Calu3 (cell line): ENCODE results near the gene TRIM67. TPM values are rescaled to one million over a fixed set of nuclear protein-coding genes. Genes with fewer than 3 reads are reported as not detected.
"Not testable (repeated sequence)": the region's sequence is repeated elsewhere in the genome, so short reads cannot be mapped to it uniquely, and the experiment has no call there.

Experiments
- BruUV-seq: library from RNA; stranded (reverse); fragments of 400-500 nt; replicated peaks from 2 replicates; lab custom pipeline; 2021; lab: Mats Ljungman, UMichigan
- CTCF ChIA-PET: fragments of 300-600 bp; sonication (Branson Sonifier 250); formaldehyde crosslinking; loops from one replicate; lab custom pipeline; 2022; ENCODE audit warnings: antibody characterized with exemption; lab: Charles Lee
- DNase-seq: peaks from one replicate; pipeline ENCODE4 v3.0.0; 2022
- H3K27ac Mint-ChIP-seq: one replicate; pipeline ENCODE4 v1.8.0; 2022; ENCODE audit warnings: mixed read lengths; ENCODE audit not compliant: unreplicated experiment
- H3K27me3 Mint-ChIP-seq: one replicate; pipeline ENCODE4 v1.8.0; 2022; ENCODE audit warnings: mixed read lengths; ENCODE audit not compliant: unreplicated experiment
- H3K36me3 Mint-ChIP-seq: one replicate; pipeline ENCODE4 v1.8.0; 2022; ENCODE audit warnings: mild to moderate bottlenecking, moderate library complexity, mixed read lengths; ENCODE audit not compliant: insufficient read depth, unreplicated experiment
- H3K4me1 Mint-ChIP-seq: one replicate; pipeline ENCODE4 v1.8.0; 2022; ENCODE audit warnings: mild to moderate bottlenecking, low read depth, mixed read lengths; ENCODE audit not compliant: unreplicated experiment
- H3K4me3 Mint-ChIP-seq: one replicate; pipeline ENCODE4 v1.8.0; 2022; ENCODE audit warnings: mild to moderate bottlenecking, low read depth, moderate library complexity, mixed read lengths; ENCODE audit not compliant: unreplicated experiment
- H3K9me3 Mint-ChIP-seq: one replicate; pipeline ENCODE4 v1.8.0; 2022; ENCODE audit warnings: low read depth, mixed read lengths; ENCODE audit not compliant: unreplicated experiment
- intact Hi-C: fragments of 100-400 bp; cut with micrococcal nuclease; formaldehyde crosslinking; loops from one replicate; pipeline ENCODE4 v1.10.0; 2022; ENCODE audit not compliant: unreplicated experiment
- total RNA-seq: library from RNA; stranded (reverse); gene quantifications from 2 replicates; pipeline ENCODE4 v1.2.3, GENCODE V29; 2022
- TF ChIP-seq, protein P1 (sequence below): fragments of 200-600 bp; IDR thresholded peaks from one replicate; pipeline ENCODE4 v1.8.0; 2022; ENCODE audit warnings: antibody characterized with exemption; ENCODE audit not compliant: unreplicated experiment

Gene TRIM67
- total RNA-seq, 1 experiment from 2014 or later, result 0.09 TPM

DNA sequence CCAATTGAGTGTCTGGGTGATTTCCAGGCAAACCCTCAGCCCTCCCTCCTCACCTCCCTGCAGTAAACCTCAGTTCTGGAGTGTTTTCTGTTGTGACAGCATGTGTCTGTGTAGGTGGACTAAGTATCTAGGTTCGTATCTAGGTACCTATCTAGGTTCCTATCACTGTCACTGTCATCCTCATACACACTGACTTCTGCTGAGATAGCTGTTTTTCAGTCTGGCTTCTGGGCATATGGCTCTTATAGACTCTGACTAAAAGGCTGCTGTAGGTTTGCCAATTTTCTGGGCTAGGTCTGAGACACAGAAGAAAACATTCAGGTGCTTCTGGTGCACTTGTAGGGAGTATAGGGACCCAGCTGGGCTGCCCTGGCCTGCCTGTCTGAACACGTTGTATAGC, 8.1 kb upstream of the TRIM67 start:
- no peak overlapping the region for H3K4me3 Mint-ChIP-seq
- no peak for DNase-seq
- CTCF ChIA-PET, result no interaction called here
- BruUV-seq, result no TSS peak
- H3K4me1 Mint-ChIP-seq, result no peaks in the 10 kb centered on the region
- intact Hi-C loops, result no loop called here
- H3K9me3 Mint-ChIP-seq, result peaks cover 6% of the 10 kb centered on the region
- no peaks in the 10 kb centered on the region for H3K36me3 Mint-ChIP-seq
- TF ChIP-seq, protein P1, sequence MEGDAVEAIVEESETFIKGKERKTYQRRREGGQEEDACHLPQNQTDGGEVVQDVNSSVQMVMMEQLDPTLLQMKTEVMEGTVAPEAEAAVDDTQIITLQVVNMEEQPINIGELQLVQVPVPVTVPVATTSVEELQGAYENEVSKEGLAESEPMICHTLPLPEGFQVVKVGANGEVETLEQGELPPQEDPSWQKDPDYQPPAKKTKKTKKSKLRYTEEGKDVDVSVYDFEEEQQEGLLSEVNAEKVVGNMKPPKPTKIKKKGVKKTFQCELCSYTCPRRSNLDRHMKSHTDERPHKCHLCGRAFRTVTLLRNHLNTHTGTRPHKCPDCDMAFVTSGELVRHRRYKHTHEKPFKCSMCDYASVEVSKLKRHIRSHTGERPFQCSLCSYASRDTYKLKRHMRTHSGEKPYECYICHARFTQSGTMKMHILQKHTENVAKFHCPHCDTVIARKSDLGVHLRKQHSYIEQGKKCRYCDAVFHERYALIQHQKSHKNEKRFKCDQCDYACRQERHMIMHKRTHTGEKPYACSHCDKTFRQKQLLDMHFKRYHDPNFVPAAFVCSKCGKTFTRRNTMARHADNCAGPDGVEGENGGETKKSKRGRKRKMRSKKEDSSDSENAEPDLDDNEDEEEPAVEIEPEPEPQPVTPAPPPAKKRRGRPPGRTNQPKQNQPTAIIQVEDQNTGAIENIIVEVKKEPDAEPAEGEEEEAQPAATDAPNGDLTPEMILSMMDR, result no peak
- H3K27ac Mint-ChIP-seq, result no peak overlapping the region
- peaks cover 20% of the 10 kb centered on the region for H3K27me3 Mint-ChIP-seq

- CTCF ChIA-PET, result no interaction called here
- H3K27me3 Mint-ChIP-seq, result peaks cover 41% of the 10 kb centered on the region
Measured at GRCh38 chr1:231155808-231156207, 6.0 kb upstream of the TRIM67 start.

DNA sequence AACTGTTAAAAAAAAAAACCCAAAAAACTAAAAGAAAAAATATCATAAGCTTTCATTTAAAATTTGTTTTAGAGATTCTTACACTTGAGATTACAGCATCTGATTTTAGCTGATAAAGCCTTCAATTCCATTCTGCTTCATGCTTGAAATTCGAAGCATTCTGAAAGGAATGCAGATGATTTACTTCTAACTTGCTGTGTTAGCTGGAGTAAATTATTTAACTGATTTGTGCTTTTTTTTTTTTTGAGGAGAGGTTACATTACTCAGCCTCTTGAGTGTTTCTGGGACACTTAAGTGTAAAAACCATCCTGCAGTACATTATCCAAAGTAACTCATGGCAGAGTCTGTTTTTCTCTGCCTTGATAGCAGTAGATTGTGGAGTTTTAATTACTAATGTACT, 4.5 kb upstream of the TRIM67 start:
- Mint-ChIP-seq H3K36me3 (no peaks in the 10 kb centered on the region), H3K27me3 (peaks cover 55% of the 10 kb centered on the region), H3K27ac (no peak overlapping the region), H3K4me1 (no peaks in the 10 kb centered on the region), H3K4me3 (no peak overlapping the region), H3K9me3 (peaks cover 4% of the 10 kb centered on the region)
- no peak for DNase-seq
- intact Hi-C loops, result no loop called here
- no TSS peak for BruUV-seq
- CTCF ChIA-PET, result no interaction called here
- TF ChIP-seq, protein P1, result no peak

More at GRCh38 chr1:231155808-231156207, 6.0 kb upstream of the TRIM67 start:
- intact Hi-C loops, result no loop called here
- H3K36me3 Mint-ChIP-seq, result no peaks in the 10 kb centered on the region
- no TSS peak for BruUV-seq
- DNase-seq, result no peak
- H3K4me3 Mint-ChIP-seq, result no peak overlapping the region
- H3K4me1 Mint-ChIP-seq, result no peaks in the 10 kb centered on the region
- H3K27ac Mint-ChIP-seq, result no peak overlapping the region
- H3K9me3 Mint-ChIP-seq, result peaks cover 6% of the 10 kb centered on the region
- TF ChIP-seq, protein P1, result no peak

GRCh38 chr1:231158141-231158540, 3.7 kb upstream of the TRIM67 start:
- H3K27me3 Mint-ChIP-seq, result peaks cover 63% of the 10 kb centered on the region
- CTCF ChIA-PET, result interaction anchor here (0.7 kb wide), 1 partner anchor 242 kb away, joined by 3 read pairs; no protein-coding TSS in a partner anchor
- H3K36me3 Mint-ChIP-seq, result not testable (repeated sequence)

GRCh38 chr1:231159202-231159962, 2.5 kb upstream of the TRIM67 start:
- CTCF ChIA-PET, result interaction anchor here (0.5 to 1.3 kb wide), 3 partner anchors 33 to 88 kb away, joined by 3 to 5 read pairs (median 5); no protein-coding TSS in a partner anchor
- peaks cover 75% of the 10 kb centered on the region for H3K27me3 Mint-ChIP-seq
- no TSS peak for BruUV-seq

More at GRCh38 chr1:231158141-231158540, 3.7 kb upstream of the TRIM67 start:
- DNase-seq, H3K4me1 Mint-ChIP-seq, H3K27ac Mint-ChIP-seq, H3K4me3 Mint-ChIP-seq, intact Hi-C loops, BruUV-seq, H3K9me3 Mint-ChIP-seq: not testable (repeated sequence)

More at GRCh38 chr1:231159202-231159962, 2.5 kb upstream of the TRIM67 start:
- H3K9me3 Mint-ChIP-seq, result no peaks in the 10 kb centered on the region
- H3K27ac Mint-ChIP-seq, result no peak overlapping the region
- intact Hi-C loops, result no loop called here
- no peaks in the 10 kb centered on the region for H3K36me3 Mint-ChIP-seq
- TF ChIP-seq, protein P1, result no peak
- H3K4me1 Mint-ChIP-seq, result no peaks in the 10 kb centered on the region
- no peak for DNase-seq
- no peak overlapping the region for H3K4me3 Mint-ChIP-seq
